Brain microvascular endothelial cell (primary cell): ENCODE measurements around the gene POU6F1.
A peak's percentile ranks its signal among the peaks of the same experiment; 100 is the strongest.

Experiments
- DNase-seq: peaks from one replicate; pipeline ENCODE4 v3.0.0-alpha.2; 2020
- H3K27ac ChIP-seq: fragments of 250-450 bp; sonication (Bioruptor Pico); 2 replicates; pipeline ENCODE4 v1.5.1; 2020; ENCODE audit warnings: mild to moderate bottlenecking, moderate library complexity
- H3K27me3 ChIP-seq: fragments of 250-450 bp; sonication (Bioruptor Pico); replicated peaks from 2 replicates; pipeline ENCODE4 v1.5.1; 2020; ENCODE audit warnings: mild to moderate bottlenecking
- H3K36me3 ChIP-seq: fragments of 250-450 bp; sonication (Bioruptor Pico); replicated peaks from 2 replicates; pipeline ENCODE4 v1.5.1; 2020; ENCODE audit warnings: mild to moderate bottlenecking
- H3K4me3 ChIP-seq: 2 replicates; pipeline ENCODE4 v1.5.1; 2011; ENCODE audit warnings: low read depth, mild to moderate bottlenecking, control low read depth, low read length, moderate library complexity
- CTCF ChIP-seq: IDR thresholded peaks from 2 replicates; pipeline ENCODE4 v1.5.1; 2011; ENCODE audit warnings: low read depth, mild to moderate bottlenecking, moderate library complexity, low read length, control low read depth, inconsistent platforms; ENCODE audit errors: missing control alignments
- in situ Hi-C: cut with HindIII; loops from 2 replicates; pipeline ENCODE4 v1.10.0; 2017; ENCODE audit warnings: low sequenced_read_pairs, low pct_ligation_motif_present

Gene POU6F1

GRCh38 chr12:51163795-51164194 lies 54.1 kb downstream of the POU6F1 start:
- no peak overlapping the region for H3K27ac ChIP-seq
- TF ChIP-seq CTCF: no peak
- in situ Hi-C loops: no loop called here
- no peaks in the 10 kb centered on the region for H3K36me3 ChIP-seq
- DNase-seq: no peak
- H3K4me3 ChIP-seq: no peak overlapping the region
- H3K27me3 ChIP-seq: no peaks in the 10 kb centered on the region

DNA sequence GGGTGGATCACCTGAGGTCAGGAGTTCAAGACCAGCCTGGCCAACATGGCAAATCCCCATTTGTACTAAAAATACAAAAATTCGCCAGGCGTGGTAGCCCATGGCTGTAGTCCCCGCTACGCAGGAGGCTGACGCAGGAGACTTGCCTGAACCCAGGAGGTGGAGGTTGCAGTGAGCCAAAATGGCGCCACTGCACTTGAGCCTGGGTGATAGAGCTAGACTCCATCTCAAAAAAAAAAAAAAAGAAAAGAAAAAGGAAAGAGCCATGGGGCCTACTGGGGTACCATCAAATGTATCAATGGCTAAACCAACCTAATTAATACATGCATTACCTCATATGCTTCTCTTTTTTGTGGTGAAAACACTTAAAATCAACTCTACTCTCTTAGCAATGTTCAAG lies 55.6 kb downstream of the POU6F1 start:
- Histone ChIP-seq H3K27me3 (no peaks in the 10 kb centered on the region), H3K36me3 (no peaks in the 10 kb centered on the region), H3K4me3 (no peak overlapping the region), H3K27ac (no peak overlapping the region)
- in situ Hi-C loops: no loop called here
- no peak for DNase-seq
- TF ChIP-seq CTCF: no peak

GRCh38 chr12:51160814-51161459 lies 56.9 kb downstream of the POU6F1 start:
- Histone ChIP-seq H3K36me3 (no peaks in the 10 kb centered on the region), H3K27me3 (no peaks in the 10 kb centered on the region), H3K27ac (no peak overlapping the region), H3K4me3 (no peak overlapping the region)
- in situ Hi-C loops: no loop called here
- no peak for TF ChIP-seq CTCF
- peak; percentile 56 for DNase-seq

- no peak for TF ChIP-seq CTCF
- Histone ChIP-seq H3K36me3 (no peaks in the 10 kb centered on the region), H3K27ac (no peak overlapping the region), H3K27me3 (no peaks in the 10 kb centered on the region), H3K4me3 (no peak overlapping the region)
- DNase-seq: no peak
- in situ Hi-C loops: no loop called here
Observed at GRCh38 chr12:51156245-51156765, 61.6 kb downstream of the POU6F1 start.

- Histone ChIP-seq H3K27ac (no peak overlapping the region), H3K36me3 (no peaks in the 10 kb centered on the region), H3K27me3 (no peaks in the 10 kb centered on the region), H3K4me3 (no peak overlapping the region)
- in situ Hi-C loops: no loop called here
- DNase-seq: no peak
- TF ChIP-seq CTCF: no peak
Observed at GRCh38 chr12:51152953-51153352, 64.9 kb downstream of the POU6F1 start.

DNA sequence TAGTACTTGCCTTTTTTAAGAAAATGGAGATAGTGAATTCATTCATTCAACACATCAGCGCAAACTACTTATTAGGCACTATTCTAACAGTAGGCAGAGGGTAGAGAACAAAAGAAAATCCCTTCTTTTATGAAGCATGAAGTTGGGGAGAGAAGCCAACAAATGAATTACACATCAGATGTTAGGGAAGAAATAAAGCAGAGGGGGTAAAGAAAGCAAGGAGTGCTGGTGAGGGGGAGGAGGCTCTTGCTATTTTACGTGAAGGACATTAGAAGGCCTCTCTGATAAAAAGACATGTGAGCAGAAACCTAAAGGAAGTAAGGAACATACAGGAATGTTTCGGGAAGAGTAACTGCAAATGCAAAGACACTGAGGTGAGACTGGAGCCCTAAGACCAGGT lies 67.1 kb downstream of the POU6F1 start:
- Histone ChIP-seq H3K4me3 (no peak overlapping the region), H3K27me3 (no peaks in the 10 kb centered on the region), H3K36me3 (no peaks in the 10 kb centered on the region), H3K27ac (no peak overlapping the region)
- no peak for DNase-seq
- no peak for TF ChIP-seq CTCF
- in situ Hi-C loops: no loop called here
